ENCODE data around the gene TRIL.

TRIL gene

GRCh38 chr7:28983396-28984190 lies 25.5 kb upstream of the TRIL start:
- DNase-seq: no peak

DNA sequence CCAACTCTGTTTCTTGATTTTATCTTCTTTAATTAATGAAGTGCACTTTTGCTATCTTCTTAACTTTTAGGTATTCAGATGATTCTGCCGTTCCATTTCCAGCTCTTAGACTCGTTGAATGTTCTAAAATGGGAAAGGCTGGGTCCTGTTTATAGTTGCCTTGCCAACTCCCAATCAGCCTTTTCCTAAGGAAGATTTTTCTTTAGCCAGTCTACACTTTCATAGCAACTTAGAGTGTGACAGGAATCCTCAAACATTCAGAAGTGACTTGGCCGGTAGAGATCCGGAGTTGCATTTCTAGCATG lies 23.0 kb upstream of the TRIL start:
- DNase-seq: no peak

DNA sequence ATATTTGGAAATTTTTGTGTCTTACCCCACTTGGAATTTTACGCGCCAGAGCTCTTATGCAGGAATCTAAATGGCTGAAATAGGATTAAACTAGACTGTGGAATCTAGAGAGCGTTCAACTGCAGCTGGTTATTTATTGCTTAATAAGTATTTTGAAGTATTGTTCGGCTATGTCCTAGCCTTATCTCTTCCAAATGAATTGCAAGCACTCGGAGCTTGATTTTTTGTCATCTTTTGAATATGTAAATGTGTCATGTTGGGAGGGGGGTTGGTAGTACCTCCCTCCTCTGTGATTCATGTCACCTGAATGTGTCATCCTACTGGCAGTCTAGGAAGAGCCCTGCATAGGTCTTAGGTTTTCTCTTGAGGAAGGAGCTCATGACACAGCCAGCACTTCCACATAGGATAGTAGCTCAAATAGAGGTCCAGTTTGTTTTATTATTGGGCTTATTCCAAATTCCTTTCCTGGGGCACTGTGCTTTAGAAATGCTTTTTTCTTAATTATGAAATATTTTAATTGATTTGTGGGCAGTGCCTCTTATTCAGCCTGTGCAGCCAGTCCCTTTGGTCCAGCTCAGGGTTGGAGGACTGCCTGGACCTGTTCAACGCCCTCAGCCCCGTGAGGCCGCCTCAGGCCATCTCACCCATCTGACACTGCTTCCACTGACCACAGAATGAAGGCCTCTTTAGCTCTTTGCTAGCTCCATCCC lies 22.5 kb upstream of the TRIL start:
- no peak for DNase-seq

DNA sequence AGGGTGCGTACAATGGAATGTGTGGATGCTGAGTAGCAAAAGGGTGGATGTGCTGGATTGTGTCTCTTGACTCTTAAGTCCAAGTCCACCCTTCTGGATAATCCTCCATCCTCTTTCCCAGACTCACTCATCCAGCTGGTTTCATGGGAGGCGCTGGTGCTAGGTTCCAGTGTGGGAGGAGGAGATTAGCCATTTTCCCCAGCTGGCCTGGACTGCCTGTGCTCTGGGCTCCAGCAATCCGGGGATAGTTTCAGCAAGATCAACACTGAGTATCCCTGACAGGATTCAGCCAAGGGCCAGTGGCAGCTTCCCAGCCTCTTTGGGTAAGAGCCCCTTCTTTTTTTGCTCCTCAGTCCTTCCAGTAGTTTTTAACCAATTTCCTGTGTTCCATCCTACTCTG lies 21.6 kb upstream of the TRIL start:
- no peak for DNase-seq

- DNase-seq: no peak
These were observed 19.8 kb upstream of the TRIL start for GRCh38 chr7:28977881-28978280.

DNA sequence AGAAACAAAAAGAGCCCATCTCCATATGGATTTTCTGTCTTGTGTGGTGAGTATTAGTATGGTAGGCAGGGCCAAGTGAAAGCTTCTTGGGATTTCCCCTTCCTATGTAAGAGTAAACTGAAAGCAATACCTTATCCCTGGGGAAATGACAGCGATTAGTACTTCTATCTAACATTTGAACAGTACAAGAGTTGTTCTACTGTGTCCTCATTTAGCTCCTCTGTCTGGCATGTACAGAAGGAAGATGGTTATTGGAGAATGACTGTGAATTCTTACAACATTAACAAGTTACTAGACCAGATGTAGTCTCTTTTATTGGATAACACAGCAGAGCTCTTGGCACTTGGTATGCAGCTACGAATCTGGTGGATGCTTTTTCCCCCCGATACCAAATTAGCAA lies 17.9 kb upstream of the TRIL start:
- DNase-seq: no peak

GRCh38 chr7:28973591-28973990 lies 15.5 kb upstream of the TRIL start:
- DNase-seq: no peak

- no peak for DNase-seq
These were observed 5.9 kb upstream of the TRIL start for GRCh38 chr7:28964056-28964455.

- DNase-seq: no peak
These were observed 3.8 kb upstream of the TRIL start for GRCh38 chr7:28961972-28962371.

DNA sequence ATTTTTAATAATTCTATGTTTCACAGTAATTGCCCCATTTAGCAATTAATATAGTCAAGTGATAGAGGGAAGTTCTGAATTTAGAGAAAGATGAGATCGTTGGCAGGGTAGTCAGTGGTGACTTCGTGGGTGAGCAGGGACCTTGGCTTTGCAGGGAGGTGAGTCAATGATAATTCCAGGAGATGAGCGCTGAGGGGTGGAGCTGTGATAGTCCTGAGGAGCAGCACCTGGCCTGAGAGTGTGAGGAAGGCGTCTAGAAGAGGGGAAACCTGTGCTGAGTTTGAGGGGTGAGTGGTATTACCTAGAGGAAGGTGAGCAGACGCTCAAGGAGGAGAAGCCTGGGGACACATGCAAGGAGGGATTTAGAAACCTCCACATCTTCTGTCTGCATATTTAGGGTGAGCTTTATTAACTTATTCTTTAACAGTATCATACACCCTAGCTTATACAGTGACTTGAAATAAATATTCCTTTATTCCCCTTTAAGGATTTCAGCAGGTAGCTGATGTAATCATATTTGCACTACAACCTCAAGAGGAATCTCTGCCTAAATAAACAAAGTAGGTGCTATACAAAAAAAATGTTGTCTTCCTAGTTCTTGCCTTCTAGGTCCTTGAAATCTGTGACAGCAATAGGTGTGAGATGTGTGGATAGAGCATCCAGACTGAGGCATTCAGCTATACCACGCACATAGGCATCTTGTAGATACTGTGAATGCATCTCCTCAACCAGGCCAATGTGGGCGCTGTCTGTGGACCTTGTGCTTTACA lies 2.1 kb upstream of the TRIL start:
- DNase-seq: no peak

DNA sequence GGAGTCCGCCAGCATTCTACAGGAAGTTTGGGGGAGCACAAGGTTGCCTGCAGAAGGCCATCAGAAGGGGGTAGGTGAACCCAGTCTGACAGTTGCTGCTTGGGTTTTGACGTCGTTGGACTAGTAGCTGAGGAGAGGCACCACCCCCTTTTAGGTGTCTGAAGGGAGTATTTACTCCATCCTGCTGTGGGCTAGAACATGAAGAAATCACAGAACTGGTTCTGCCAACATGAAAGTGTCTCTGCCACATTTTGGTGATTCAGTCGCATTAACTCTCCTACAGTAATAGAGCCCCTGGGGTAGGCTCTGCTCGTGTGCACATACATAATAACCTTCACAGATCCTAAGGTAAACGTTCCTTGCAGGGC lies 834 bp upstream of the TRIL start:
- DNase-seq: no peak

GRCh38 chr7:28957751-28958234 lies 337 bp downstream of the TRIL start:
- no peak for DNase-seq

GRCh38 chr7:28957064-28957750 lies 923 bp downstream of the TRIL start:
- no peak for DNase-seq

- no peak for DNase-seq
These were observed 1.5 kb downstream of the TRIL start for GRCh38 chr7:28956608-28957063.

GRCh38 chr7:28955718-28956607 lies 2.2 kb downstream of the TRIL start:
- no peak for DNase-seq

DNA sequence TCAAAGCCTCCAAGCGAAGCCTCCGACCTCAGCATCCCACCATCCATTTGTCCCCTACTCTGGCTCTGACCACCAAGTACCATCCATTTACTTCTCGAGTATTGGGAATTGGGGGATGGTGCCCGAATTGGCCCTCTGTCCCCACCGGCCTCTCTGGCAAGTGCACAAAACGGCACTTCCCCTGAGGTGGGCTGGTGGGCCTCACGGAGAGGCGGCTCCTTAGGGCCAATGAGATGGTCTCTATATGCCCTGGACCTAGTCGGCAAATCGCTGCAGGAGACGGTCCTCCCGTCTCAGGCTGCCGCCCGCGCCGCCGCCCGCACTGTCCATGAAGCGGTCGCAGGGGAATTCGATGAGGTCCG lies 2.8 kb downstream of the TRIL start:
- no peak for DNase-seq

DNA sequence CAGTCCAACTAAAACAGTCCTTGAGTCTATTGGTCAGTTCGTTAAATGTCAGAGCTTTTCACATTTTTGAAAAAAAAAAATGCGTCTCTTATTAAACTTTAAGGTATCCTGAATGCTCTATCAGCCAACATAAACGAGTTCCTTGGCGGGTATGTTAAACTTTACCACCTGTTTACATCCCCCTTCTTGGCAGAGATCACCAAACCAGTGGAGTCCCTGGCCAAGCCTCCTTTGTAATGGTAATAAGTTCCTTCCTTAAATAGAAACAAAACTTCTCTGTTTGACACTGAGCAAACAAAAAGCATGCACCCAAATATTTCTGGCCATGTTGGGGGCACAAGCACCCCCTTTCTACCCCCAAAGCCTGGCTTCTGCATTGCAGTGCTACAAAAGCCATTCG lies 3.2 kb downstream of the TRIL start:
- DNase-seq: no peak

DNA sequence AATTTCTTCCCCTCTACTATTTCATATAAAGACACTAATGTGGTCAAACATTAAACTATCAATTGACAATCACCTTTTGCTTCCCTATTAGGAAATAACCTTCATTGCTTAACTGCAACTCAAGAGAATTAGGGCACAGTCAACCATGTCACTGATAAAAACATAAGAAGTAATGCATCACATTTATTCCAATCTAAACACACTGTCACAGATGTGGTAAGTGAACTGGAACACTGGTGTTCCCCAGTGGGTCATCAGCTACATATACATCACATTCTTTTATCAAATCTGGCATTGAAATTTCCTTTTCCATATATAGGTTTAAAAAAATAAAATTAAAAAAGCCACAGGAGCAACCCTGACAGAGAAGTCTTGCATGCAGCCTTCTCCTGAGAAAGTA lies 3.7 kb downstream of the TRIL start:
- no peak for DNase-seq

DNA sequence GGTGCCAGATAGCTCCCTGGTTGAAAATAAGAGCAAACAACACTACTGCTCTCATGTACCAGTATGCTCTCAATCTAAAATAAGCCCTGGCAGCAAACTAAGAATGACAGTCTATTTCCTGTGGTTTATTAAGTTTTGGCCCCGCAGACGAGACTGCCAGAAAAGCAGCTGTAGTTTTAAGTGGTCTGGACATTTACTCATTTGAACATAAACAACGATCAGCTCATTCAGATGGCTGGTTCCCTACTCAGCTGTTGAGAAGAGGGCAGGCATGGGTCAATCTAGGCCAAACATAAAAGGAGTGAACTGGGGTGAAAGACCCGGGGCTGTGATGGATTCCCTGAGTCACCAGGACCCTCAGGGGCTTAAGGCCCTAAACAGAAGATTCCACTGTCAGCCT lies 4.5 kb downstream of the TRIL start:
- DNase-seq: peak; percentile 61

GRCh38 chr7:28942168-28942567 lies 16.0 kb downstream of the TRIL start:
- no peak for DNase-seq

GRCh38 chr7:28941633-28942032 lies 16.5 kb downstream of the TRIL start:
- DNase-seq: no peak

GRCh38 chr7:28940741-28941384 lies 17.3 kb downstream of the TRIL start:
- DNase-seq: no peak

Data from SHP77 treated with DMSO at 0.1 percent for 48 hours (cell line).